Tibial nerve (tissue), 4 donors: ENCODE results near the gene DHX34. TPM values are rescaled to one million over a fixed set of nuclear protein-coding genes. Genes with fewer than 3 reads are reported as not detected.
"Not testable (repeated sequence)": the region's sequence is repeated elsewhere in the genome, so short reads cannot be mapped to it uniquely, and the experiment has no call there.

Experiments used
- DNase-seq, 2 donors: peaks; one replicate each; pipeline ENCODE4 v3.0.0-alpha.2; 2019; ENCODE audit warnings: low spot score in 2 of 2
- H3K27ac ChIP-seq, 4 donors: fragments of 200-600 bp; sonication (generic) in 3 of 4; one replicate each; pipeline ENCODE4 v1.5.1; 2017 to 2019; ENCODE audit warnings: mild to moderate bottlenecking in 1 of 4
- H3K27me3 ChIP-seq, 2 donors: fragments of 200-600 bp; sonication (generic) in 1 of 2; one replicate each; pipeline versions ENCODE4 v1.5.1 to v1.6.0; 2017 to 2019
- H3K36me3 ChIP-seq, 3 donors: fragments of 200-600 bp; sonication (generic); one replicate each; pipeline ENCODE4 v1.5.1; 2018 to 2019
- H3K4me1 ChIP-seq, 4 donors: fragments of 200-600 bp; sonication (generic) in 3 of 4; one replicate each; pipeline ENCODE4 v1.5.1; 2017 to 2019
- H3K4me3 ChIP-seq, 4 donors: fragments of 200-600 bp; sonication (generic) in 3 of 4; one replicate each; pipeline ENCODE4 v1.5.1; 2017 to 2019; ENCODE audit warnings: mild to moderate bottlenecking in 1 of 4, moderate library complexity in 1 of 4
- H3K9me3 ChIP-seq, 4 donors: fragments of 200-600 bp; sonication (generic) in 3 of 4; one replicate each; pipeline ENCODE4 v1.5.1; 2017 to 2019
- EP300 ChIP-seq, 2 donors: sonication (generic); formaldehyde crosslinking; IDR thresholded peaks; one replicate each; pipeline ENCODE4 v1.6.1; 2017; ENCODE audit warnings: antibody characterized with exemption in 2 of 2, mild to moderate bottlenecking in 1 of 2
- POLR2A ChIP-seq, 2 donors: fragments of 450-650 bp; IDR thresholded peaks; one replicate each; pipeline ENCODE4 v1.6.1; 2017; ENCODE audit warnings: antibody characterized with exemption in 2 of 2, mild to moderate bottlenecking in 2 of 2, moderate library complexity in 2 of 2
- WGBS, 2 donors: methylation state at CpG; one replicate each; pipeline ENCODE4 v1.1.5; 2018; 5-methylcytosine and 5-hydroxymethylcytosine counted together
- total RNA-seq, 4 donors: library from RNA; depleted of rRNA; stranded (reverse); fragments of >200 nt; gene quantifications; one replicate each; pipeline ENCODE4 v1.1.0, GENCODE V29; 2016
- TF ChIP-seq, protein P1 (sequence below), 5 experiments: fragments of 200-600 bp in 3 of 5; fragments of 450-650 bp in 2 of 5; sonication (generic) in 3 of 5; IDR thresholded peaks; one replicate each; pipeline ENCODE4 v1.5.1; 2016 to 2019; ENCODE audit warnings: antibody characterized with exemption in 5 of 5, mild to moderate bottlenecking in 3 of 5, moderate library complexity in 2 of 5

The DHX34 gene
- total RNA-seq, 4 donors from 2014 or later = 12.4 to 43.8 (median 13.9) TPM

DNA sequence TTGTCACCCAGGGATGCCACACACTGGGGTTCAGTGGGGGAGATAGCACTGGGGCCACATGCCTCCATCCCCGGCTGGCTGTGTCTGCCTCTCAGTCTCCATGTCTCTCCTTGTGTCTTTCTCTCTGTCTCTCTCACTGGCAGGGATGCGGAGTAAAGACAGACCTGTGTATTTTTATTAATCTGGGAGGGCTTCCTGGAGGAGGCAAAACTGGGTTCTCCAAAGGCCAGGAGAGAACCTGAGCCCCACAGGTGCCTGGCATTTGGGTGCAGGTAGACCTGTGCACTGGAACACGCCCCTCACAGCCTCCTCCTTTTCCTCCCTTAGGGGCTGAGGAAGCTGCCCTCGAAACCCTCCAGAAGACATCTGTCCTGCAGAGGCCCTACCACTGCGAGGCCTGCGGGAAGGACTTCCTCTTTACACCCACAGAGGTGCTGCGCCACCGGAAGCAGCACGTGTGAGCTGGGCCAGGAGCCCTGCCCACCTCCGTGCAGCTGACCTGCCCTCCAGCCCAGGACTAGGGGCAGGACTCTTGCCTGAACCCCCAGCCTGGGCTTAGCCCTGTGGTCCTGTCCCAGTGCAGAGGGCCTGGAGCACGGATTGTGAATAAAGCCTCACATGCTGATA, 32.7 kb downstream of the DHX34 start:
- TF ChIP-seq EP300 (IDR thresholded peaks at IDR 0.05) (no peak), POLR2A (IDR thresholded peaks at IDR 0.05) (no peak)
- TF ChIP-seq, protein P1, sequence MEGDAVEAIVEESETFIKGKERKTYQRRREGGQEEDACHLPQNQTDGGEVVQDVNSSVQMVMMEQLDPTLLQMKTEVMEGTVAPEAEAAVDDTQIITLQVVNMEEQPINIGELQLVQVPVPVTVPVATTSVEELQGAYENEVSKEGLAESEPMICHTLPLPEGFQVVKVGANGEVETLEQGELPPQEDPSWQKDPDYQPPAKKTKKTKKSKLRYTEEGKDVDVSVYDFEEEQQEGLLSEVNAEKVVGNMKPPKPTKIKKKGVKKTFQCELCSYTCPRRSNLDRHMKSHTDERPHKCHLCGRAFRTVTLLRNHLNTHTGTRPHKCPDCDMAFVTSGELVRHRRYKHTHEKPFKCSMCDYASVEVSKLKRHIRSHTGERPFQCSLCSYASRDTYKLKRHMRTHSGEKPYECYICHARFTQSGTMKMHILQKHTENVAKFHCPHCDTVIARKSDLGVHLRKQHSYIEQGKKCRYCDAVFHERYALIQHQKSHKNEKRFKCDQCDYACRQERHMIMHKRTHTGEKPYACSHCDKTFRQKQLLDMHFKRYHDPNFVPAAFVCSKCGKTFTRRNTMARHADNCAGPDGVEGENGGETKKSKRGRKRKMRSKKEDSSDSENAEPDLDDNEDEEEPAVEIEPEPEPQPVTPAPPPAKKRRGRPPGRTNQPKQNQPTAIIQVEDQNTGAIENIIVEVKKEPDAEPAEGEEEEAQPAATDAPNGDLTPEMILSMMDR (IDR thresholded peaks at IDR 0.05) = no peak
- DNase-seq = no peak
- H3K9me3 ChIP-seq = no peaks in the 10 kb centered on the region
- no peak overlapping the region for H3K4me3 ChIP-seq
- WGBS, 2 donors = 76 to 88% methylated on average over 4 to 10 of the region's 11 CpGs
- H3K27me3 ChIP-seq = no peaks in the 10 kb centered on the region
- no peaks in the 10 kb centered on the region for H3K4me1 ChIP-seq
- no peak overlapping the region for H3K27ac ChIP-seq
- peaks cover 0 to 60% (median 11%) of the 10 kb centered on the region in 3 donors for H3K36me3 ChIP-seq

DNA sequence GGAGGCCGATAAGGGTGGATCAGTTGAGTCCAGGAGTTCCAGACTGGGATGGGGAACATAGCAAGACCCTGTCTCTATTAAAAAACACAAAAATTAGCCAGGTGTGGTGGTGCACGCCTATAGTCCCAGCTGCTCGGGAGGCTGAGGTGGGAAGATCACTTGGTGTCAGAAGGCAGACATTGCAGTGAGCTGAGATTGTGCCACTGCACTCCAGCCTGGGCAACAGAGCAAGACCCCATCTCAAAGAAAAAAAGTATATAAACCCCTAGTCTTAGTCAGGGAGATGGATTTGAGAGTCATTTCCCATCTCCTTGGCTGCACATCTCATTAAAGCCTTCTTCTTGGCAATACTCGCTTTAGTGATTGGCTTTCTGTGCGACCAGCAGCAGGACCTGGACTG, 34.8 kb downstream of the DHX34 start:
- not testable (repeated sequence) for H3K4me1 ChIP-seq, H3K9me3 ChIP-seq, H3K4me3 ChIP-seq, H3K27ac ChIP-seq, DNase-seq, H3K27me3 ChIP-seq
- peaks cover 0 to 38% (median 4%) of the 10 kb centered on the region in 3 donors for H3K36me3 ChIP-seq
- WGBS, 2 donors = 77 to 85% methylated on average over 5 of the region's 5 CpGs

DNA sequence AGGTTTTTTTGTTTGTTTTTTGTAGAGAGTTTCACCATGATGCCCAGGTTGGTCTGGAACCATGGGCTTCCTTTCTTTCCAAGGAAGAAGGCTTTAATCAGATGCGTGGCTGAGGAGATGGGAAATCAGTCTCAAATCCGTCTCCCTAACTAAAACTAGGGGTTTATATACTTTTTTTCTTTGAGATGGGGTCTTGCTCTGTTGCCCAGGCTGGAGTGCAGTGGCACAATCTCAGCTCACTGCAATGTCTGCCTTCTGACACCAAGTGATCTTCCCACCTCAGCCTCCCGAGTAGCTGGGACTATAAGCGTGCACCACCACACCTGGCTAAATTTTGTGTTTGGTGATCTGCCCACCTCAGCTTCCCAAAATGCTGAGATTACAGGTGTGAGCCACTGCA, 35.4 kb downstream of the DHX34 start:
- H3K27ac ChIP-seq, H3K27me3 ChIP-seq, H3K9me3 ChIP-seq, H3K4me3 ChIP-seq, DNase-seq, H3K4me1 ChIP-seq: not testable (repeated sequence)
- 81 to 95% methylated on average over 4 of the region's 4 CpGs for WGBS, 2 donors
- peaks cover 0 to 32% (median 4%) of the 10 kb centered on the region in 3 donors for H3K36me3 ChIP-seq

DNA sequence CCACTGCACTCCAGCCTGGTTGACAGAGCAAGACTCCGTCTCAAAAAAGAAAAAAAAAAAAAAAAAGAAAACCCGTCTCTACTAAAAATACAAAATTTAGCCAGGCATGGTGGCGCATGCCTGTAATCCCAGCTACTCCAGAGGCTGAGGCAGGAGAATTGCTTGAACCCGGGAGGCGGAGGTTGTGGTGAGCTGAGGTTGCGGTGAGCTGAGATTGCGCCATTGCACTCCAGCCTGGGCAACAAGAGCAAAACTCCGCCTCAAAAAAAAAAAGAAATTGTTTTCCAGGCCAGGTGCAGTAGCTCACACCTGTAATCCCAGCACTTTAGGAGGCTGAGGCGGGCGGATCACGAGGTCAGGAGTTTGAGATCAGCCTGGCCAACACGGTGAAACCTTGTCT, 37.5 kb downstream of the DHX34 start:
- not testable (repeated sequence) for H3K4me1 ChIP-seq, H3K9me3 ChIP-seq, H3K4me3 ChIP-seq, H3K27me3 ChIP-seq, DNase-seq, H3K27ac ChIP-seq
- 87 to 91% methylated on average over 12 of the region's 12 CpGs for WGBS, 2 donors
- H3K36me3 ChIP-seq = peaks cover 0 to 12% (median 4%) of the 10 kb centered on the region in 3 donors

DNA sequence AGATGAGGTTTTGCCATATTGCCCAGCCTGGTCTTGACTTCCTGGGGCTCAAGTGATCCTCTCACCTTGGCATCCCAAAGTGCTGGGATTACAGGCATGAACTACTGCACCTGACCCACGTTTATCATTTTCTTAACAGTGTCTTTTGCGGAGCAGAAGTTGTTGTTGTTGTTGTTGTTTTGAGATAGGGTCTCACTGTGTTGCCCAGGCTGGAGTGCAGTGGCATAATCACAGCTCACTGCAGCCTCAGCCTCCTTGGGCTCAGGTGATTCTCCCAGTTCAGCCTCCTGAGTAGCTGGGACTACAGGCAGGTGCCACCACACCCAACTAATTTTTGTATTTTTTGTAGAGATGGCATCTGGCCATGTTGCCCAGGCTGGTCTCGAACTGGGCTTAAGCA, 38.5 kb downstream of the DHX34 start:
- not testable (repeated sequence) for H3K9me3 ChIP-seq, H3K36me3 ChIP-seq, H3K27me3 ChIP-seq, H3K4me3 ChIP-seq, H3K4me1 ChIP-seq, DNase-seq, H3K27ac ChIP-seq
- WGBS, 2 donors = 80 to 81% methylated on average over 3 of the region's 3 CpGs

DNA sequence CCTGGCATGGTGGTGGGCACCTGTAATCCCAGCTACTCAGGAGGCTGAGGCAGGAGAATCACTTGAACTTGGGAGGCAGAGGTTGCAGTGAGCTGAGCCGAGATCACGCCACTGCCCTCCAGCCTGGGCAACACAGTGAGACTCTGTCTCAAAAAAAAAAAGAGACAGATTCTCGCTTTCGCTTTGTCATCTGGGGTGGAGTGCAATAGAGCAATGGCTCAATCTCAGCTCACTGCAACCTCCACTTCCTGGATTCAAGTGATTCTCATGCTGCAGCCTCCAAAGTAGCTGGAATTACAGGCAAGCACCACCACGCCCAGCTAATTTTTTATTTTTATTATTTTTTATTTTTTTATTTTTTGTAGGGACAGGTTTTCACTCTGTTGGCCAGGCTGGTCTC, 39.6 kb downstream of the DHX34 start:
- DNase-seq, H3K27ac ChIP-seq: not testable (repeated sequence)
- 81 to 90% methylated on average over 5 of the region's 5 CpGs for WGBS, 2 donors

DNA sequence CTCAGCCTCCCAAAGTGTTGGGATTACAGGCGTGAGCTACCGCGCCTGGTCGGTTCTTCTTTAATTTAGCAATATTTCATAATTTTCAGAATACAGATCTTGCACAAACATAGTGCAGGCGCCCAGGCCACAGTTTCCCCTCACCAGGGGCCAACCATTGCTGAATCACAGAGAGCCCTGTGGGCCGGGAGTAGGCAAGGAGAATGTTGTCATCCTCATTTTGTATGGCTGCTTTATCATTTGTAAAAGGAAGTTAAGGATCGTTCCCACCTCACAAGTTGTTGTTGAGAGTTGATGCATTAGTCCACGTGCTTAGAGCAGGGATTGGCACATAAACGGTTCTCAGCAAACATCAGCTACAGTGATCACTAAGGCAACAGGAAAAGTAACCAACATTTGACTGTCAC, 40.0 kb downstream of the DHX34 start:
- no peaks in the 10 kb centered on the region for H3K9me3 ChIP-seq
- no peak overlapping the region for H3K27ac ChIP-seq
- no peak overlapping the region for H3K4me3 ChIP-seq
- peak in 1 of 2 donors; percentile 20 for TF ChIP-seq EP300 (IDR thresholded peaks at IDR 0.05)
- no peak for TF ChIP-seq POLR2A (IDR thresholded peaks at IDR 0.05)
- TF ChIP-seq, protein P1 (IDR thresholded peaks at IDR 0.05) = no peak
- no peaks in the 10 kb centered on the region for H3K36me3 ChIP-seq
- peaks cover 0 to 3% (median 0%) of the 10 kb centered on the region in 4 donors for H3K4me1 ChIP-seq
- no peak for DNase-seq
- H3K27me3 ChIP-seq = no peaks in the 10 kb centered on the region
- WGBS, 2 donors = 70 to 72% methylated on average over 9 of the region's 9 CpGs

More for the DNA sequence above, 39.6 kb downstream of the DHX34 start:
- not testable (repeated sequence) for H3K27me3 ChIP-seq, H3K4me1 ChIP-seq, H3K36me3 ChIP-seq, H3K4me3 ChIP-seq, H3K9me3 ChIP-seq
